ENCODE results near the gene SCARB1.
"Not testable (repeated sequence)": the region's sequence is repeated elsewhere in the genome, so short reads cannot be mapped to it uniquely, and the experiment has no call there.

The SCARB1 gene

GRCh38 chr12:124893792-124894516 is 30.3 kb upstream of the SCARB1 start:
- TF ChIP-seq, protein P1, sequence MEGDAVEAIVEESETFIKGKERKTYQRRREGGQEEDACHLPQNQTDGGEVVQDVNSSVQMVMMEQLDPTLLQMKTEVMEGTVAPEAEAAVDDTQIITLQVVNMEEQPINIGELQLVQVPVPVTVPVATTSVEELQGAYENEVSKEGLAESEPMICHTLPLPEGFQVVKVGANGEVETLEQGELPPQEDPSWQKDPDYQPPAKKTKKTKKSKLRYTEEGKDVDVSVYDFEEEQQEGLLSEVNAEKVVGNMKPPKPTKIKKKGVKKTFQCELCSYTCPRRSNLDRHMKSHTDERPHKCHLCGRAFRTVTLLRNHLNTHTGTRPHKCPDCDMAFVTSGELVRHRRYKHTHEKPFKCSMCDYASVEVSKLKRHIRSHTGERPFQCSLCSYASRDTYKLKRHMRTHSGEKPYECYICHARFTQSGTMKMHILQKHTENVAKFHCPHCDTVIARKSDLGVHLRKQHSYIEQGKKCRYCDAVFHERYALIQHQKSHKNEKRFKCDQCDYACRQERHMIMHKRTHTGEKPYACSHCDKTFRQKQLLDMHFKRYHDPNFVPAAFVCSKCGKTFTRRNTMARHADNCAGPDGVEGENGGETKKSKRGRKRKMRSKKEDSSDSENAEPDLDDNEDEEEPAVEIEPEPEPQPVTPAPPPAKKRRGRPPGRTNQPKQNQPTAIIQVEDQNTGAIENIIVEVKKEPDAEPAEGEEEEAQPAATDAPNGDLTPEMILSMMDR (conservative IDR thresholded peaks at IDR 0.05; ENCODE audit: low read depth, low read length) = no peak
- DNase-seq (ENCODE audit: low read depth) = no peak
- H3K4me3 ChIP-seq (ENCODE audit: low read depth, low read length) = no peak overlapping the region

DNA sequence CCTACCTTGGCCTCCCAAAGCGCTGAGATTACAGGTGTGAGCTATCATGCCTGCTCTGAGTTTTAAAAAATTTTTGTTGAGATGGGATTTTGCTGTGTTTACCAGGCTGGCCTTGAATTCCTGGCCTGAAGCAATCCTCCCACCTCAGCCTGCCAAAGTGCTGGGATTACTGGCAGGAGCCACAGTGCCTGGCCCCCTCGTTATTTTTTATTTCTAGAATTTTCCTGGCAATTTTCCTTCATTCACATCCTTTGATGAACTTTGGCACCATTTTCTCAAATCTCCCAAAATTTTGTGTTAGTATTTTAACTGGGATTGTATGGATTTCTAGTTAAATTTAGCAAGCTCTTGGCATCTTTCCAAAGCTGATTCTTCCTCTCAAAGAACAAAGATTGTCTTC is 24.6 kb upstream of the SCARB1 start:
- H3K4me3 ChIP-seq (ENCODE audit: low read depth, low read length) = no peak overlapping the region
- TF ChIP-seq, protein P1 (conservative IDR thresholded peaks at IDR 0.05; ENCODE audit: low read depth, low read length) = no peak
- DNase-seq (ENCODE audit: low read depth) = no peak

GRCh38 chr12:124887766-124888165 is 24.1 kb upstream of the SCARB1 start:
- H3K4me3 ChIP-seq (ENCODE audit: low read depth, low read length); DNase-seq (ENCODE audit: low read depth): not testable (repeated sequence)

DNA sequence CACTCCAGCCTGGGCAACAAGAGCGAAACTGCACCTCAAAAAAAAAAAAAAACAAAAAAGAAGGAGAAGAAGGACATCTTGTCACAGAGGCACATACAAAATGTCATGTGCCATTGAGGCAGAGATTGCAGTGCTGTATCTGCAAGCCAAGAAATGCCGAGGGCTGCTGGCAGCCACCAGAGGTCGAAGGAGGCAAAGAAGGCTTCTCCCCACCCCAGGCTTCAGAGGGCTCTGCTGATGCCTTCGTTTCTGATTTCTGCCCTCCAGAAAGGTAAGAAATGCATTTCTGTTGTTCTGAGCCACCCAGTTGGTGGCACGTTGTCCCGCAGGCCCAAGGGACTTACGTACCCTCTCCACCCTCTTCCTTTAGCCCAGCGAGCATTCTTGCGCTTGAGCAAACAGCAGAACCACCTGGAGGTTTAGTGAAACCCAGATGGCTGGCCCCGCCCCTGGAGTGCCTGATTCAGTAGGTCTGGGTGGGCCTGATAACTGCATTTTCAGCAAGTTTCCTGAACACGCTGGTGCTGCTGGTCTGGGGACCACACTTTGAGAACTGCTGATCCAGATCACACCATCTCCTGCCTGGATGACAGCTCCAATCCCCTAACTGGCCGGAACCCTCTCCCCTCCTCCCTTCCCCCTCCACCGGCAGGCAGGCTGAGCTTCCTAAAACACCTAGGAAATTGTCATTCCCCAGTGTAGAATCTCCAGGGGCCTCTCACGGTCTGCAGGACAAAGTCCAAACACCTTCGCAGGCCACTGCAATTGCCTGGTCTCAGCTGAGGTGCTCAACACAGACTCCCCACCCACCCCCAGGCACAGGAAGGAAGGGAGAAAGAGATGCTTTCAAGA is 21.1 kb upstream of the SCARB1 start:
- H3K4me3 ChIP-seq (ENCODE audit: low read depth, low read length) = no peak overlapping the region
- DNase-seq (ENCODE audit: low read depth) = no peak
- TF ChIP-seq, protein P1 (conservative IDR thresholded peaks at IDR 0.05; ENCODE audit: low read depth, low read length) = no peak

DNA sequence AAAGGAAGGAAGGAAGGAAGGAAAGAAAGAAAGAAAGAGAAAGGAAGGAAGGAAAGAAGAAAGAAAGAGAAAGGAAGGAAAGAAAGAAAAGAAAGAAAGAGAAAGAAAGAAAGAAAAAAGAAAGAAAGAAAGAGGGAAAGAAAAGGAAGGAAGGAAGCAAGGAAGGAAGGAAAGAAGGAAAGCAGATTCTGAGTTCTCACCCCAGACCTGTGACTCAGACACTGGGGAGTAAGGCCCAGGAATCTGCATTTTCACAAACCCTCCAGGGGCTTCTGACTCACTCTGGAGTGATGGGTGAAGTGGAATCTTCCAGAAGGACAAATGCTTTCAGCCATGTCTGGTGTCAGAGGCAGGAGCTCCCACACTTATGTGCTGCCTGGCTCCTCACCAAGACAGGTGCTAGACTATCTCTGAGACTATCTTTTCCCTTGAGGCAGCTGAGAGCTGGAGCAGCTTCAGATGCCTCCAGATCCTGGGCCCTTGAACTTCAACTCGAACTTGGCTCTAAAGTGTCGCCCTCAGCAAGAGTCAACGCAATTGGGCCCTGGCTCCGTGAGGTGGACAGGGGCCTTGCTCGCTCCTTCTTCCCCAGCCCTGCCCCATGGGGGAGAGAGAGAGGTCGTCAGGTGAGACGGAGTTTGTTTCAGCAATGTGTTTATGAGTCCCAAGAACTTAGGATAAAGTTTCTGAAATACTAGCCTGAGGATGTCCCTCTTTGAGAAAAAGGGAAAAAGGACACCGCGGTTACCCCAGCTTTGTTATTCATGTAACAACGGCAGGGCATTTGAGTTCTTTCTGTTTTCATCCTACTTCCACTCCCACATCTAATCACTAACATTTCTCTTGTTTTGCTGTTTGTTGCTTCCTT is 19.8 kb upstream of the SCARB1 start:
- H3K4me3 ChIP-seq (ENCODE audit: low read depth, low read length) = no peak overlapping the region
- TF ChIP-seq, protein P1 (conservative IDR thresholded peaks at IDR 0.05; ENCODE audit: low read depth, low read length) = no peak
- no peak for DNase-seq (ENCODE audit: low read depth)

GRCh38 chr12:124881123-124881522 is 17.5 kb upstream of the SCARB1 start:
- H3K4me3 ChIP-seq (ENCODE audit: low read depth, low read length) = no peak overlapping the region
- TF ChIP-seq, protein P1 (conservative IDR thresholded peaks at IDR 0.05; ENCODE audit: low read depth, low read length) = no peak
- peak; percentile 46 for DNase-seq (ENCODE audit: low read depth)

DNA sequence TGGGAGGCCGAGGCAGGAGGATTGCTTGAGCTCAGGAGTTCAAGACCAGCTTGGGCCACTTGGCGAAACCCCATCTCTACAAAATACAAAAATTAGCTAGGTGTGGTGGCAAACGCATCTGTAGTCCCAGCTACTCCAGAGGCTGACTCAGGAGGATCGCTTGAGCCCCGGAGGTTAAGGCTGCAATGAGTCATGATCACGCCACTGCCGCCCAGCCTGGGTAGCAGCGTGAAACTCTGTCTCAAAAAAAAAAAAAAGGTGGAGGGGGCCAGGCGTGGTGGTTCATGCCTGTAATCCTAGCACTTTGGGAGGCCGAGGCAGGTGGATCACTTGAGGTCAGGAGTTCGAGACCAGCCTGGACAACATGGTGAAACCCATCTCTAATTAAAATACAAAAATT is 16.7 kb upstream of the SCARB1 start:
- not testable (repeated sequence) for H3K4me3 ChIP-seq (ENCODE audit: low read depth, low read length)
- peak; percentile 41 for DNase-seq (ENCODE audit: low read depth)
